Smooth muscle cell (in vitro differentiated cells): ENCODE data around the gene SCAF1. TPM values are rescaled to one million over a fixed set of nuclear protein-coding genes. Genes with fewer than 3 reads are reported as not detected.

Experiments
- DNase-seq: peaks from one replicate; lab custom pipeline; 2025; ENCODE audit not compliant: unreplicated experiment; lab: John Stamatoyannopoulos, UW
- H2AFZ ChIP-seq: fragments of 200-600 bp; sonication (generic); 2 replicates; pipeline ENCODE4 v1.6.0; 2016; ENCODE audit warnings: antibody characterized with exemption, low read depth, mild to moderate bottlenecking
- H3F3A ChIP-seq: fragments of 200-600 bp; sonication (generic); 2 replicates; pipeline ENCODE4 v1.6.0; 2017; ENCODE audit warnings: antibody characterized with exemption, low read depth
- H3K27ac ChIP-seq: fragments of 200-600 bp; sonication (generic); 2 replicates; pipeline ENCODE4 v1.5.1; 2016; ENCODE audit warnings: low read depth, mild to moderate bottlenecking
- H3K27me3 ChIP-seq: fragments of 200-600 bp; sonication (generic); 2 replicates; pipeline ENCODE4 v1.6.1; 2016; ENCODE audit warnings: low read depth, mild to moderate bottlenecking
- H3K36me3 ChIP-seq: fragments of 200-600 bp; sonication (generic); 2 replicates; pipeline ENCODE4 v1.5.1; 2016; ENCODE audit warnings: low read depth
- H3K4me1 ChIP-seq: fragments of 200-600 bp; sonication (generic); 2 replicates; pipeline ENCODE4 v1.5.1; 2016; ENCODE audit warnings: low read depth
- H3K4me2 ChIP-seq: fragments of 200-600 bp; sonication (generic); 2 replicates; pipeline ENCODE4 v1.6.0; 2016; ENCODE audit warnings: mild to moderate bottlenecking
- H3K4me3 ChIP-seq: fragments of 200-600 bp; sonication (generic); 2 replicates; pipeline ENCODE4 v1.5.1; 2016; ENCODE audit warnings: mild to moderate bottlenecking
- H3K79me2 ChIP-seq: fragments of 200-600 bp; sonication (generic); 2 replicates; pipeline ENCODE4 v1.6.0; 2016; ENCODE audit warnings: low read depth, mild to moderate bottlenecking
- H3K9ac ChIP-seq: fragments of 200-600 bp; sonication (generic); 2 replicates; pipeline ENCODE4 v1.6.0; 2016; ENCODE audit warnings: low read depth
- H3K9me3 ChIP-seq: fragments of 200-600 bp; sonication (generic); replicated peaks from 2 replicates; pipeline ENCODE4 v1.5.1; 2016; ENCODE audit warnings: low read depth
- H4K20me1 ChIP-seq: fragments of 200-600 bp; sonication (generic); 2 replicates; pipeline ENCODE4 v1.6.0; 2016; ENCODE audit warnings: low read depth
- CTCF ChIP-seq: fragments of 200-600 bp; sonication (generic); IDR thresholded peaks from 2 replicates; pipeline ENCODE4 v1.5.1; 2017; ENCODE audit warnings: borderline replicate concordance, mild to moderate bottlenecking, antibody characterized with exemption; ENCODE audit not compliant: insufficient read depth, poor library complexity, severe bottlenecking
- WGBS: methylation state at CpG from one replicate; pipeline ENCODE4 v1.1.7; 2016; ENCODE audit warnings: low lambda C conversion rate; 5-methylcytosine and 5-hydroxymethylcytosine counted together
- polyA plus RNA-seq: library from polyadenylated mRNA; unstranded; fragments of >200 nt; fragmentation: Nextera tagmentation; extraction: Ambion mirVana; gene quantifications from 2 replicates; pipeline ENCODE4 v1.2.1, GENCODE V29; 2016
- total RNA-seq: library from RNA; depleted of rRNA; stranded (reverse); fragments of >200 nt; gene quantifications from 2 replicates; pipeline ENCODE4 v1.2.3, GENCODE V29; 2014

SCAF1 gene
- total and polyA plus RNA-seq, 2 experiments from 2014 or later = 7.9 to 12.1 TPM

GRCh38 chr19:49643466-49643865, 1.5 kb downstream of the SCAF1 start:
- 85% methylated on average over 2 of the region's 2 CpGs for WGBS
- no peak for TF ChIP-seq CTCF
- peaks cover 7% of the 10 kb centered on the region for H3F3A ChIP-seq

GRCh38 chr19:49645592-49645991, 3.6 kb downstream of the SCAF1 start:
- Histone ChIP-seq H3K9ac (no peak overlapping the region), H2AFZ (no peak overlapping the region), H3K27me3 (no peaks in the 10 kb centered on the region), H3K27ac (no peak overlapping the region), H3K9me3 (no peaks in the 10 kb centered on the region), H3K4me2 (no peak overlapping the region), H3K79me2 (peaks cover 57% of the 10 kb centered on the region), H4K20me1 (peaks cover 54% of the 10 kb centered on the region), H3K36me3 (no peaks in the 10 kb centered on the region), H3K4me1 (peaks cover 20% of the 10 kb centered on the region), H3K4me3 (no peak overlapping the region), H3F3A (peaks cover 7% of the 10 kb centered on the region)
- WGBS = 98% methylated on average over 11 of the region's 11 CpGs
- no peak for TF ChIP-seq CTCF
- no peak for DNase-seq

More at GRCh38 chr19:49643466-49643865, 1.5 kb downstream of the SCAF1 start:
- H2AFZ ChIP-seq = no peak overlapping the region
- peaks cover 32% of the 10 kb centered on the region for H3K4me1 ChIP-seq
- no peak for DNase-seq
- peak overlapping the region; percentile 99 for H3K9ac ChIP-seq
- no peaks in the 10 kb centered on the region for H3K9me3 ChIP-seq
- H4K20me1 ChIP-seq = peaks cover 34% of the 10 kb centered on the region
- peak overlapping the region; percentile 100 for H3K27ac ChIP-seq
- H3K36me3 ChIP-seq = no peaks in the 10 kb centered on the region
- peak overlapping the region; percentile 89 for H3K4me2 ChIP-seq
- H3K27me3 ChIP-seq = no peaks in the 10 kb centered on the region
- peaks cover 58% of the 10 kb centered on the region for H3K79me2 ChIP-seq
- H3K4me3 ChIP-seq = peak overlapping the region; percentile 84

- H2AFZ ChIP-seq = no peak overlapping the region
- H3K4me2 ChIP-seq = no peak overlapping the region
- no peak overlapping the region for H3K9ac ChIP-seq
- DNase-seq = no peak
- no peak overlapping the region for H3K27ac ChIP-seq
- H3F3A ChIP-seq = peaks cover 5% of the 10 kb centered on the region
- H3K36me3 ChIP-seq = no peaks in the 10 kb centered on the region
- WGBS = 97% methylated on average over 10 of the region's 13 CpGs
- peaks cover 17% of the 10 kb centered on the region for H3K4me1 ChIP-seq
- no peaks in the 10 kb centered on the region for H3K9me3 ChIP-seq
- TF ChIP-seq CTCF = no peak
- peaks cover 54% of the 10 kb centered on the region for H4K20me1 ChIP-seq
- no peak overlapping the region for H3K4me3 ChIP-seq
- no peaks in the 10 kb centered on the region for H3K27me3 ChIP-seq
- peaks cover 57% of the 10 kb centered on the region for H3K79me2 ChIP-seq
Measured at GRCh38 chr19:49645995-49646394, 4.0 kb downstream of the SCAF1 start.

GRCh38 chr19:49646586-49646985, 4.6 kb downstream of the SCAF1 start:
- no peaks in the 10 kb centered on the region for H3K9me3 ChIP-seq
- H3F3A ChIP-seq = no peaks in the 10 kb centered on the region
- H3K79me2 ChIP-seq = peaks cover 57% of the 10 kb centered on the region
- TF ChIP-seq CTCF = no peak
- no peak overlapping the region for H3K27ac ChIP-seq
- H3K4me2 ChIP-seq = no peak overlapping the region
- H4K20me1 ChIP-seq = peaks cover 54% of the 10 kb centered on the region
- no peak overlapping the region for H2AFZ ChIP-seq
- 94% methylated on average over 17 of the region's 17 CpGs for WGBS
- no peaks in the 10 kb centered on the region for H3K27me3 ChIP-seq
- DNase-seq = no peak
- no peak overlapping the region for H3K4me3 ChIP-seq
- no peaks in the 10 kb centered on the region for H3K36me3 ChIP-seq
- H3K4me1 ChIP-seq = peaks cover 12% of the 10 kb centered on the region
- H3K9ac ChIP-seq = no peak overlapping the region
